Glutamatergic neuron (in vitro differentiated cells): Measurements from ENCODE around the gene AIMP1. TPM values are rescaled to one million over a fixed set of nuclear protein-coding genes. Genes with fewer than 3 reads are reported as not detected.

Experiments used
- DNase-seq: peaks from one replicate; pipeline ENCODE4 v3.0.0; 2022
- H3K27ac Mint-ChIP-seq: one replicate; pipeline ENCODE4 v1.8.0; 2020; ENCODE audit warnings: mild to moderate bottlenecking, mixed read lengths, inconsistent platforms; ENCODE audit not compliant: unreplicated experiment
- H3K27me3 Mint-ChIP-seq: one replicate; pipeline ENCODE4 v1.8.0; 2020; ENCODE audit warnings: mild to moderate bottlenecking, moderate library complexity, mixed read lengths, inconsistent platforms; ENCODE audit not compliant: unreplicated experiment
- H3K36me3 Mint-ChIP-seq: one replicate; pipeline ENCODE4 v1.8.0; 2020; ENCODE audit warnings: mild to moderate bottlenecking, mixed read lengths, inconsistent platforms; ENCODE audit not compliant: unreplicated experiment
- H3K4me1 Mint-ChIP-seq: one replicate; pipeline ENCODE4 v1.8.0; 2020; ENCODE audit warnings: mild to moderate bottlenecking, low read depth, mixed read lengths, inconsistent platforms; ENCODE audit not compliant: unreplicated experiment
- H3K4me3 Mint-ChIP-seq: one replicate; pipeline ENCODE4 v1.8.0; 2020; ENCODE audit warnings: mild to moderate bottlenecking, mixed read lengths, inconsistent platforms; ENCODE audit not compliant: unreplicated experiment
- H3K9me3 Mint-ChIP-seq: one replicate; pipeline ENCODE4 v1.8.0; 2020; ENCODE audit warnings: mild to moderate bottlenecking, moderate library complexity, mixed read lengths, inconsistent platforms; ENCODE audit not compliant: unreplicated experiment
- CTCF ChIP-seq: fragments of 200-600 bp; sonication (generic); IDR thresholded peaks from one replicate; pipeline ENCODE4 v1.5.0; 2021; ENCODE audit not compliant: partially characterized antibody, unreplicated experiment
- total RNA-seq: library from RNA; stranded (reverse); fragmentation: NEBNext Ultra II Directional; extraction: Animal tissue kit (Norgen Biotek cat#: 25700); gene quantifications from one replicate; pipeline ENCODE4 v1.2.1, GENCODE V29; 2021; ENCODE audit not compliant: unreplicated experiment

AIMP1 gene
- total RNA-seq, 1 donor from 2014 or later: 30.2 TPM

DNA sequence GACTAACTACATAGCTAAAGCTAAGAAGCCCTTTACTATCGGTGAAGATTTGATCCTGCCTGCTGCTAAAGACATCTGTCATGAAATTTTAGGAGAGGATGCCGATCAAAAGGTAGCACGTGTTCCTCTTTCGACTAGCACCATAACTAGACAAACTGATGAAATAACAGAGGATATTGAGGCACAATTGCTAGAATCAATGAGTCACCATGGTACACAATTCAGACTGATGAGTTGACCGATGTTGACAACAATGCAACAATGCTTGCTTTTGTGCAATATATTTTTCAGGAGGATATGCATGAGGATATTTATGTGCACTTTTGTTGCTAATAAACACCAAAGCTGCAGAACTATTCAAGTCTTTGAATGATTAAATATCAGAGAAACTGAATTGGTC lies 24.7 kb upstream of the AIMP1 start:
- Mint-ChIP-seq H3K4me3 (no peak overlapping the region), H3K4me1 (peaks cover 1% of the 10 kb centered on the region), H3K27me3 (no peaks in the 10 kb centered on the region), H3K27ac (no peak overlapping the region), H3K9me3 (no peaks in the 10 kb centered on the region), H3K36me3 (no peaks in the 10 kb centered on the region)
- no peak for DNase-seq
- TF ChIP-seq CTCF: no peak

GRCh38 chr4:106294062-106294461 lies 22.3 kb upstream of the AIMP1 start:
- Mint-ChIP-seq H3K36me3 (no peaks in the 10 kb centered on the region), H3K4me3 (no peak overlapping the region), H3K4me1 (peaks cover 1% of the 10 kb centered on the region), H3K27me3 (no peaks in the 10 kb centered on the region), H3K9me3 (no peaks in the 10 kb centered on the region), H3K27ac (no peak overlapping the region)
- no peak for TF ChIP-seq CTCF
- no peak for DNase-seq

DNA sequence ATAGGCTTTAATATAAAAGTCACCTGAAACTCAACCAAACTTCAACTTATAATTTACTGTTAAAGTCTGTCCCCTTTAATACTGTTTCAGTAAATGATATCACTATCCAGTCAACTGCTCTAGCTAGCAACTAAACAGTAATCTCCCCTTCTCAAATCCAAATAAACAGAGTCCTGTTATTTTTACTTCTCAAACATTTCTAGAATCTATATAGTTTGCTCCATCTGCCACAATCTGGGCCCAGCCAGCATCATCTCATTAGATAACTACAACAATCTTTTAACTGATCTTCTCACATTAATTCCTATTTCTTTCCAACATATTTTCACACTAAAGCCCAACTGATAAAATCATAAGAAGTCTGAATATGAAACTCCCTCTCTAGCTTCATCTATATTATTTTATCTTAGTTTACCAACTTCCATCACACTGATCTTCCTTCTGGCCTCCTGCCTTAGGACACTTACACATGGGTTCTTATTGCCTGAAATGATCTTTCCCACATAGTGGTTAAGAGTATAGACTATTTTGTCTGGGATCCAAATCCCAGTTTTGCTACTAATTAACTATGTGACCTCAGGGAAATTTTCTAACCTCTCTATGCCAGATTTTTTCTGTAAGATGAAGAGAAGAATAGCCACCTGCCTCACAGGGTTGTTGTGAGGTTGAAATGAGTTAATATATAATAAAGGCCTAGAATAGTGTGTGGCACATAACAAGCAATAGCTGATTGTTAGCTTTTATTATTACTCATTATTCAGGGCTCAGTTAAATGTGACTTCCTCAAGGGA lies 18.9 kb upstream of the AIMP1 start:
- Mint-ChIP-seq H3K4me1 (no peaks in the 10 kb centered on the region), H3K27ac (no peak overlapping the region), H3K9me3 (no peaks in the 10 kb centered on the region), H3K36me3 (peaks cover 3% of the 10 kb centered on the region), H3K27me3 (no peaks in the 10 kb centered on the region), H3K4me3 (no peak overlapping the region)
- TF ChIP-seq CTCF: no peak
- DNase-seq: no peak

DNA sequence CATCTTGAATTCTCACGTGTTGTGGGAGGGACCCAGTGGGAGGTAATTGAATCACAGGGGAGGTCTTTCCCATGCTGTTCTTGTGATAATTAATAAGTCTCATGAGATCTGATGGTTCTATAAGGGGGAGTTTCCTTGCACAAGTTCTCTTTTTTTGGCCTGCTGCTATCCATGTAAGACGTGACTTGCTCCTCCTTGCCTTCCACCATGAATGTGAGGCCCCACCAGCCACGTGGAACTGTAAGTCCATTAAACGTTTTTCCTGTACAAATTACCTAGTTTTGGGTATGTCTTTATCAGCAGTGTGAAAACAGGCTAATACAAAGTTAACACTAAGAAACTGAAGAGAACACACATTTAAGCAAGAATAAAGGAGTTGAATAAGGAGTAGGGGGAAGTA lies 16.4 kb upstream of the AIMP1 start:
- peaks cover 4% of the 10 kb centered on the region for H3K27me3 Mint-ChIP-seq
- H3K4me1 Mint-ChIP-seq: peaks cover 10% of the 10 kb centered on the region
- no peak for TF ChIP-seq CTCF
- peaks cover 3% of the 10 kb centered on the region for H3K36me3 Mint-ChIP-seq
- DNase-seq: no peak
- no peaks in the 10 kb centered on the region for H3K9me3 Mint-ChIP-seq
- H3K27ac Mint-ChIP-seq: no peak overlapping the region
- no peak overlapping the region for H3K4me3 Mint-ChIP-seq

DNA sequence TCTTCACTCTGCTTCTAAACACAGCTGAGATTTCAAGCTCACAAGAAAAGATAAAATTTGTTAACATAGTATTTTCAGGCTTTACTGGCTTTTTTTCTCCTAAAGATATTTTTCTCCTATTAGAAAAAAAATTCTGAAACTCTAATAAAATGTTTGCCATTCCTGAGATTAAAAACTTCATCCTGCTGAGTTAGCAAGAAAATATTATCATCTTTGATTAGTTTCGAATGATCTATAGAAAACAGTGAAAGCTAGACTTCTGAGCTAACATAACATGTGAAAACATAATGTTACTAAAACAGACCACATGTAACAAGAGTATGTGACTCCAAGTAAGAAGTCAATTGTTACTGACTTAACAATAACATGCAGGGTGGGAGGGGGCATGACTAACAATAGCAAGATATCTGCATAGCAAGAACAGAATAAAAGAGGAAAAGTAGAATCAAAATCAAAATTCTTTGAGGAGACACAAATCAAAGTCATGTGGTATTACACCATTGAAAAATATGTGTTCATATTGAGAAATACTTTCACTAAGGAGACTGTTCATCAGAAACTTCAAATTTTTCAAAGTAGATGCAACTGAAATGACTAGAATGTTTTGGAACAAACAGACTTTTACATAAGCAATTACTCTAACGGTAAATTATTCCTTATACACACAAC lies 14.8 kb upstream of the AIMP1 start:
- no peak for TF ChIP-seq CTCF
- H3K27ac Mint-ChIP-seq: no peak overlapping the region
- H3K36me3 Mint-ChIP-seq: peaks cover 3% of the 10 kb centered on the region
- peaks cover 10% of the 10 kb centered on the region for H3K4me1 Mint-ChIP-seq
- H3K27me3 Mint-ChIP-seq: peaks cover 4% of the 10 kb centered on the region
- no peak for DNase-seq
- no peaks in the 10 kb centered on the region for H3K9me3 Mint-ChIP-seq
- H3K4me3 Mint-ChIP-seq: no peak overlapping the region
